GM18526 (cell line): ENCODE results near the gene CELF2.

ENCODE experiments used
- POLR2A ChIP-seq: IDR thresholded peaks from 3 replicates; pipeline ENCODE4 v1.6.1; 2011; ENCODE audit not compliant: insufficient read length; ENCODE audit errors: extremely low read depth

CELF2 gene

DNA sequence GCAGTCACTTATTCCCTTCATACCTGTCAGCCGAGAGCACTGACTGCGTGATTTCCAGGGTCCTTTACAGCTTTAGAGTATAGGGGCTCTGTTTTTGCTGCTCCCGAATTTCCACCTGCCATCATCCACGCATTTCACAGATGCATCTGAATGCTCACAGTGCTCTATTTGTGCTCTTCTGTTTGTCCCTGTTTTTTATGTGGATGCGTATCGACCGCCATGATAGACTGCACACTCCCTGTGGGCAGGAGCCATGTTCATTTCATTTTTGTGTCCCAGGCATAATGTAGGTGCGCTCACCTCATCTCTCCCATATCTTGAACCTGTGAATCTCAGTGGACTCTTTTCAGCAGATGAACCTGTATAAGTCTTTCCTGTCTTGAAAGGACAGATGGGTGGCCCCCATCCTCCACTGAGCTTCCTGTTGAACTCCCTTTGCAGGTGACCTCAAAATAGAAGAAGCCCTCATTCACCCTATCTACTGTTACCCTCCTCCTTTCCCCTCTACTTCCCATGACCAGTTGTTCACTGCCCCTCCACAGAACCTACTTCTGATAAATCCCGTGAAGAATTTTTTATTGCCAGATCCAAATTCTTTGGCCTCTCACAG is 228.4 kb downstream of the CELF2 start:
- no peak for TF ChIP-seq POLR2A

- TF ChIP-seq POLR2A: no peak
Observed at GRCh38 chr10:11246752-11247467, 229.2 kb downstream of the CELF2 start.

DNA sequence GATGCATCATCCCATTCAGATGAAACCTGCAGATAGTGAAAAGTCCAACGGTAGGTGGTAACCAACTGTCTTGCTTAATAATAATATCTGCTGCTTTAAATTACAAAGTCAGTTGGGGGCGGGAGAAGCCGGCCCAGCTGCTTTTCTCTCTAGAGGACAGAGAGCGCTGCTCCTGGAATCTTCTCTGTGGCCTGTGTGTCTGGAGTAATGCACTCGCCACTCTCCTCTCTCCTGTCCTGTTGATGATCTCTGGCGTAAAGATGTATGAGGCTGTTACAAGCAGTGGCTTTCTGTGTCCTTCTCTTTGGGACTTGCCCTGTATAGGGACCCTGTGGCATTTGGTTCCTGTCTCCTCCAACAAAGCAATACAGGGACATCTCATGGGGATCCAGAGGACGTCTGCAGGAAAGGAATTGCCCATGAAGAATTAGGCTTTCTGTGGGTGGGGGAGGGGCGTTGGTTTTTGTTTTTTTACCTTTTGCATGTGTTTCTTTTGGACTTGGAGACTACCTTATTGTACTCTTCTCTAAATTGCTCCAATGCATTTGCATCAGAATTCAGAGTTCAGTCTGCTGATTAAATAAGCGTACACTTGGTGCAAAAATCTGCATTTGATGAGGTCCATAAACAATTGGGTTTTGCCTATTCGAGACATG is 231.6 kb downstream of the CELF2 start:
- no peak for TF ChIP-seq POLR2A

DNA sequence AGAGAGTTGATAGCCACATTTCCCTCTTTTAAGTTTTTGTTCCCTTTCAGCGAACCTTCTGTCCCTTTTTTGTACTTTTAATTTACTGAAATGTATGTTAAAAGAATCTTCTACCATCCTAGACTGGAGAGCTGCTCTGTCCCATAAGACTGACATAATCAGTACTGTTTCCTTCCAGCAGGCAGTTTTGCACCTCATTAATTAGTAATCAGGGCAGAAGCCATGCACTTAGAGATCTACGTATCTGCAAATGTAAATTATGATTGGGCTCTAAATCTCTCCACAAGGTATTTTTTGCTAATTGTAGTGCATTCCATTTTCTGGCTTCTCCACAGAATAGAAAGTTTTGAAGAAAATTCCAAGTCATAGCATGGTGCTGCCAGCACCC is 232.1 kb downstream of the CELF2 start:
- TF ChIP-seq POLR2A: no peak

GRCh38 chr10:11250304-11250703 is 232.6 kb downstream of the CELF2 start:
- no peak for TF ChIP-seq POLR2A

- no peak for TF ChIP-seq POLR2A
Observed at GRCh38 chr10:11252887-11253286, 235.2 kb downstream of the CELF2 start.

DNA sequence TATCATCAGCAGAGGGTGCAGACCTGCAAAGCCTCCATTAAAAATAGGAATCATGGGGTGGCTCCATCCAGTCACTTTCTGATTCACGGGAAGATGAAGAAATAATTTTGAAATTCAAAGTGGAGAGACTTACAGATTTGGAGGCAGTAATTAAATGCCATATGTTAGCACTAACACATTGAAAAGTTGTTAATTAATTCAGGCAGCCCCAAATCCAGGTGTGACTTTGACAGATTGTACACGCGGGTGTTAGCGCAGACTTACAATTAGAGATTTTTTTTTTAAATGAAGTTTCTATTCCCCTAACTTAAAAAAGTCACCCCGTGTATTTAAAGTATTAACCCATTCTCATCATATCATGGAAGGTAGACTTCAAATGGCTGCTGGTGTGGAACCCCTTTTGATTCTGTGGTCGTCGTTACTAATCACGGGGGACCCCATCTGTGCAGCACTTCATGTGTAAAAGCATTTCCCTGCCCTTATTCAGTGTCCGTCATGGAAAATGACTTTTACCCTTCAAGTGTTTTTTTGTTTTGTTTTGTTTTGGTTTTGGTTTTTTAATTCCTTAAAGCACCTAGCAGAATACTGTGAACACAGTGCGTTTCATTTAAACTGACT is 235.8 kb downstream of the CELF2 start:
- no peak for TF ChIP-seq POLR2A

- TF ChIP-seq POLR2A: no peak
Observed at GRCh38 chr10:11255156-11255555, 237.5 kb downstream of the CELF2 start.

- TF ChIP-seq POLR2A: no peak
Observed at GRCh38 chr10:11255796-11256444, 238.2 kb downstream of the CELF2 start.

DNA sequence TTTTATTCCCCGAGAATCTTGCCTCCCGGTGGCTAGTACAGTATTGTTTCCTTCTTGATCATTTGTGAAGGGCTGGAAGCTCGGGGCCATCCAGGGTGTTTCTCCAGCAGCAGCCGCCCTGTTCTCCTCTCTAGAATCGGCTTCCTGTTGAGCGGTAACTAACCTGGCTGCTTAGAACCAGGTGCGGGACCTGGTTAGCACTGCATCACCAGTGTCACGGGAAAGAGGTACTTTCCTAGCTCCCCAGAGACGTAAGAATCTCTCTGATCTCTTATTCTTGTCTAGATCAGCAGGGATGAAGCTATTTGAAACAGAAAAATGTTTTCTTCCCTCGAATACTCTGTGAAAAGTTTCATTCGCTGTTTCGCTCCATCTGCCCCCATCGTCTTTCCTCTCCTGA is 239.2 kb downstream of the CELF2 start:
- no peak for TF ChIP-seq POLR2A

- TF ChIP-seq POLR2A: no peak
Observed at GRCh38 chr10:11257440-11258090, 239.9 kb downstream of the CELF2 start.

DNA sequence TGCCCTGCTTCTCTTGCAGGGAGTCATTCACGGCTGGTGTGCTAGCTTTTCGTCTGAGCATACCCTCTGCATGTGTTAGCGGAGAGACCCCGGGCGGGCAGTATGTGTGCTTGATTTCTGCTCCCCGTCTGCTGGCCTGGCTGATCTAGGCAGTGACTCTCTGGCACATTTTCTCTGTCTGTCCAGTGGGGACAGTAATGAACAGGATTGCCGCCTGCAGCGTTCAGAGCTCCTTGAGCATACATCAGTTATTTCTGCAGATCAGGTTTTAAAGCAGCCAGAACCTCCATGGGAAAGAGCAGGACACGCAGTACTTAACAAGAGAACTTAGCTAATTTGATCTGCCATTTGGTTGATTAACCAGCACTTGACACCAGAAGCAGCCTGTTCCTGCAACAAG is 242.5 kb downstream of the CELF2 start:
- TF ChIP-seq POLR2A: no peak

- no peak for TF ChIP-seq POLR2A
Observed at GRCh38 chr10:11261143-11261542, 243.5 kb downstream of the CELF2 start.

DNA sequence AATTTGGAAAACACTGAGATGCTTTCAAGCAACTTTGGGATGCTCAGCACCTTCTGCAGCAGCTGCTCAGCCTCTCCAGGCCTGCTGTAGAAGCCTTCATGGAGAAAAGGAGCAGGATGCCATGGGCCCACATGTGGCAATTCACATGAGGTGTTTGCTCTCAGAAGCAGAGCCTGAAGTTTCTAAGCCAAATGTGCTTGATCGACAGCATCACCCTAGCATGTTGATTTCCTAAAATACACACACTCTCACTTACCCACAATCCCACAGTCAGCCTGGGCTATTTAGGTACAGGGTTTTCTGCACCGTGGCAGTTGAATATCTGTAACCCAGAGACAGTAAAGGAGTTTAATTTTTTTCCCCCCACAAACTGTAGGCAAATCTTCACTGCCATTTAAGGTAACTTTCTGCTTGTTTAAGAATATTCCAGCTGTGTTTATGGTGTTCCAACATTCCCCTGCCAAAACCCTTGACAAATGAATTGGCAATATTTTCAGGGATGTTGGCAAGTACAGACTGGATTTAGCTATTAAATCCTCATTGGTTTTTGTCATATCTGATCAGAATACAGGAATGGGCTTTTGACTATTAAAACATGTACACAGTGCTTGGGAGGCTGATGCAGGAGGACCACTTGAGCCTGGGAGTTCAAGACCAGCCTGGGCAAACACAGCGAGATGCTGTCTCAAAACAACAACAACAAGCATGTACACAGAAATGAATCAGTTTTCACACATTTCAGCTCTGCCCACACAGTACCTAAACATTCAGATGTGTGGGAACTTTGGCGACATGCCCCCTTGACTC is 244.2 kb downstream of the CELF2 start:
- TF ChIP-seq POLR2A: no peak
